GM19239 (cell line): ENCODE data around the gene TEX48.

Experiments
- DNase-seq: peaks from one replicate; pipeline ENCODE4 v3.0.0; 2011; ENCODE audit warnings: low spot score; ENCODE audit not compliant: insufficient read length
- FAIRE-seq: peaks from 2 replicates; lab custom pipeline; 2011; peaks lifted over from hg19 to GRCh38; lab: Jason Lieb, UNC

The TEX48 gene

GRCh38 chr9:114674076-114674797, 7.8 kb downstream of the TEX48 start:
- DNase-seq, result no peak
- no peak for FAIRE-seq

DNA sequence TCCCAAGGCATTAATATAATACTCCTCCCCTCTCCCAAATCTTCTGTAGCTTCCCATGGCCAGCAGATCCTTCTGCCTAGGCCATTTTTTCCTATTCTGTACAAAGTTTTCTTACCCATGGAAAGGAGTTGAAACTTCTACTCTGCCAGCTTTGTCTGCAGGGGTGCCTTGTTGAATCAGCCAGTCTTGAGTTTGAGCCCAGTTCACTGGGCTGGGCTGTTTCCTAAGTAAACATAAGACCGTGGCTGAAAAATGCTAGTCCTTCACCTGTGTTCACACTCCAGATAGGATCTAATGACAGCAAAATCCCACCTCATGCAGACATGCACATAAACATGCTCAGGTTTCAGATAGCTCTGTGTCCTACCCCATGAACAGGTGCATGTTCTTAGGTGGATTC, 10.4 kb downstream of the TEX48 start:
- no peak for FAIRE-seq

GRCh38 chr9:114669961-114670360, 12.0 kb downstream of the TEX48 start:
- FAIRE-seq (no peak), DNase-seq (no peak)

More for the DNA sequence above, 10.4 kb downstream of the TEX48 start:
- DNase-seq, result no peak

DNA sequence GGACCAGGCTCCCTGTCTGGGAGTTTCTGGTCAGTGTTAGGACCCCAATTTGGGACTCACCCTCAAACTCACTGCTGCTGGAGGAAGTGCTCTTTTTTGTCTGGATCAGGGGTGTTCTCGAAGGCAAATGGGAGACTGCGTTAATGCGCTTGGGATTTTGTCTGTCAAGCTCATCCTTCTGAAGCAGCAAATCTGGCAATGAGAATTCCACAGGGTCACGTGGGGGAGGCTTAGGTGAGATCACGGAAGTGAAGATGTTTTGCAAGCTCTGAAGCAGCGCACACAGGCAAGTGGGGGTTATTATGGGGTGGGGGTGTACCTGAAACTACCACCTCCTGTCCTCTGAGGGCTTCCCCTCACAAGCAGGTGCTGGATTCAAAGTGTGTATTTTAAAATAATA, 13.8 kb downstream of the TEX48 start:
- DNase-seq (no peak), FAIRE-seq (no peak)

DNA sequence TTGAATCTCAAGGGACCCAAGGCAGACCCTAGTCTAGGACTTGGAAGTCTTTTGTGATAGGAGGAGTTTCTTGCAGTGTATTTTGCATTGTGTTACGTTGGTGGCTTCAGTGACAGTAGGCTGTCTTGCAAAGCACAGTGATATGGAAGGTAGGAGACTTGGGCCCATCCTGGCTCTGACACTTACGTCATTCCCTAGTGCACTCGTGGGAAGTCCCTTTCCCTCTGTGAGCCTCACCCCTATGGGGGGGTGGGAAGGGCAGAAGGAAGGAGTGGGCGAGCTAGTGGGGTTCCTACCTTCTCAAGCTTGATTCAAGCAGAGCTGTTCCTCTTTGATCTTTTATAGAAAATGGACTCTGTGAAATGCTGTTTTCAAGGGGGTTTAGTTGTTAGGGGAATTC, 15.1 kb downstream of the TEX48 start:
- FAIRE-seq (no peak), DNase-seq (no peak)

DNA sequence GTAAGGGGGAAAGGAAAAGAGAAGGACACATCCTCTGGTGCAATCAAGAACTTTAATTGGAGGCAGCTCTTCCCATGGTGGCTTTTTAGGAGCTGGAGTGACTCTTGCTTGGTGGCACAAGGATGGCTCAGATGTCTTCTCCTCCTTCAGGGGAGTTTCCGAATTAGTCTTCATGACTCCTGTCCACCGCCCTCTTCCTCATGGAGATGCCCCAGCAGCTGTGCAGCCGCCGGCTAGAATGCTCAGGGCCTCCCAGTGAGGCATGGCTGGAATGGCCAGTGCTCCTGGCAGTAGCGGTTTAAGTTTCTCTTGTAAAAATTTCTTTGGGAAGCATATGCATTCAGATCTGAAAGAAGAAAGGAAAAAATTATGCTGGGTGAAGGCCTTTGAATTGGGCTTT, 15.6 kb downstream of the TEX48 start:
- no peak for FAIRE-seq

DNA sequence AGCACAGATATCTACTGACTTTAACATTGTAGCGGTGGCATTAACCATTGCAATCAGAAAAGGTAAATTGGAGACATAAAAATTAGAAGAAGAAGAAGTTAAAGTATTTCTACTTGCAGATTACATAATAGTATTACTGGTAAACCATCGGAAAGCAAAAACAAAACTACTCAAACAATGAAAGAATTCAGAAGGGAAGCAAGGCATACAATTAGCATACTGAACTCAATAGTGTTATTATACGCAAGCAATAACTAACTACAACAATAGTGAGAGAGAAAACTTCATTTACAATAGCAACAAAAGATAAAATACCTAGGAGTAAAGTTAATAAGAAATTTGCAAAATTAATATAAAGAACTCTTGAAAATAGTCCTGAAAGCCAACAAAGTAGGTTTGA, 17.8 kb downstream of the TEX48 start:
- no peak for FAIRE-seq

More for the DNA sequence above, 15.6 kb downstream of the TEX48 start:
- no peak for DNase-seq

DNA sequence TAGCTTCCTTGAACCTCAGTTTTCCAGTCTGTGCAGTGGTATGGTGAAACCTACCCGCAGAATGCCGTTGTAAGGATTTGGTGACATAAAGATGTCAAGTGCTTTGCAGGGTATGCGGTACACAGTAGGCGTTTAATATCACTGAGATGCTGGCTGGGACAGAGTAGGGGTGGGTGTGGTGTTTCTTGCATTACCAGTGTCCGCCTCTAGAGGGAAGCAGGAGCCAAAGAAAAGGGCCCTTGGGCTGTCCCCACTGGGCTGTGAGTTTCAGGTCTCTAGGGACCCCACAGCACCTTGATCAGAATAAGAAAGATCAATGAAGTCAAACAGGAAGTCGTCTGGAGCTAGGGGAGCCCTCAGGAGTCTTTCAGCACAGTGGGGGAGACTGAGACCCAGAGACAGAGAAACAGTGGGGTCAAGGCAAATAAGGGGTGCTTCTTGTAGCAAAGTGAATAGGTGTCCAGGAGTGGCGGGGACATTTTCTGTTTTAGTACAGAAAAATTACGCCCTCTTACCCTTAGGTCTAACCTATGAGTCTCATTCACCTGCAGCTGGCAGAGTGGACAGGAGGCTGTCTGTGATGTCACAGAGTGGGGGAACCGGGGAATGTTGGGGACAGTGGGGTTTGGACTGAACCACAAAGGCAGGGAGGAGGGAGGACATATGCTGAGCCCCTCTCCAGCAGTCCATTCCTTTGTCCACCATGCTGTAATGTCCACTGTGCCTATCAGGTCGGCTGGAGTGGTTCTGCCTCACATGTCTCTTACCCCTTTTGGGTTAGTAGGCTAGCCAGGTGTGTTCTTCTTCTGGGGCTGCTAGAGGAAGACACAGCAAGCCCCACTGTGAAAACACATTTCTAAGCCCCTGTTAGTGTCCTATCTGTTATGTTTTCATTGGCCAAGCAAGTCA, 19.7 kb downstream of the TEX48 start:
- peak; percentile 67 for DNase-seq
- FAIRE-seq, result peak; percentile 55

More for the DNA sequence above, 17.8 kb downstream of the TEX48 start:
- no peak for DNase-seq

GRCh38 chr9:114657705-114658104, 24.3 kb downstream of the TEX48 start, which contains the start of gene TEX53:
Gene TEX53 (minus strand): TSS chr9:114657805. CDS start chr9:114657774, 31 bp downstream.
- FAIRE-seq, result no peak
- no peak for DNase-seq

- no peak for DNase-seq
- no peak for FAIRE-seq
Measured at GRCh38 chr9:114656301-114656700, 25.7 kb downstream of the TEX48 start.

DNA sequence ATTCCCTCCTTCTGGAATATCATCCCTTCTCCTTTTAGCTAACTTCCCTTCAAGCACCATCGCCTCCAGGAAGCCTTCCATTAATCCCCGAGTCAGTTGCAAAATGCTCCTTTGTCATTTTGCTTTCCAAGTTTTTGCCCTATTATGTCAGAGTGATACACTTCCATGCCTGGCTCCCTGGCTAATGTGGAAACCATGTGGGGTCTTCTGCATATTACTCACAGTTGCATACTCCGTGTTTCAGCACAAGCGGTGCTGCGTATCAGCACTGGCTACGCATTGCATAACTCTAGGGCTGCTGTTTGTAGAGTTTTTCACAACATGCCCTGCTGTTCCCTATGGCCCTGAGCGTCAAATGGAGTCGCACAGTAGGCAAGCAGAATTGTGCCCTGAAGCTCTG, 26.3 kb downstream of the TEX48 start:
- FAIRE-seq, result no peak

DNA sequence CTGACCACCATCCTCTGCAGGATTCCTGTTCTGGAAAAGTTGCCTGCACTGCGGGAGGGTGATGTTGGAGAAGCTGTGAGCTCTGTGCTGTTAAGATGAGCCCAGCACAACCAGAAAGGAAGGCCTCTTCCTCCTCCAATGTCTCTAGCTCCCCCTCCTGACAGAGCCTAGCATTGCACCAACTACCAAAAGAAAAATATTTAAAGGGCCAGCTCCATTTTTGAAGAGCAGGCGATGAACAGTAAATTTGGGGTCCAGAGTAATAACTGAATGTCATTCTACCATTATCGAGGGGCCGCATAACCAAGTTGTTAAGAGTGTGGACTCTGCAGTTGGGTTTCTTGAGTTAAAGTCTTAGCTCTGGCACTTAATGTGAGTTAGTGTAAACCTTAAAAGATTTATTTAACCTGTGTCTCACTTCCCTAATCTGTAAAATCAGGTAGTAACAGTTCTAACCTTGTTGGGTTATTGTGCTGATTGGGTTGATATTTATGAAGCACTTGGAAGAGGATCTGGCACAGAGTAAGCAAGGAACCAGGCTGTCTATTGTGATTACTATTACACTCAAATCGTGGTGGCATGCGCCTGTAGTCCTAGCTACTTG, 28.3 kb downstream of the TEX48 start:
- DNase-seq, result peak; percentile 51
- peak; percentile 88 for FAIRE-seq

More for the DNA sequence above, 26.3 kb downstream of the TEX48 start:
- DNase-seq, result no peak

DNA sequence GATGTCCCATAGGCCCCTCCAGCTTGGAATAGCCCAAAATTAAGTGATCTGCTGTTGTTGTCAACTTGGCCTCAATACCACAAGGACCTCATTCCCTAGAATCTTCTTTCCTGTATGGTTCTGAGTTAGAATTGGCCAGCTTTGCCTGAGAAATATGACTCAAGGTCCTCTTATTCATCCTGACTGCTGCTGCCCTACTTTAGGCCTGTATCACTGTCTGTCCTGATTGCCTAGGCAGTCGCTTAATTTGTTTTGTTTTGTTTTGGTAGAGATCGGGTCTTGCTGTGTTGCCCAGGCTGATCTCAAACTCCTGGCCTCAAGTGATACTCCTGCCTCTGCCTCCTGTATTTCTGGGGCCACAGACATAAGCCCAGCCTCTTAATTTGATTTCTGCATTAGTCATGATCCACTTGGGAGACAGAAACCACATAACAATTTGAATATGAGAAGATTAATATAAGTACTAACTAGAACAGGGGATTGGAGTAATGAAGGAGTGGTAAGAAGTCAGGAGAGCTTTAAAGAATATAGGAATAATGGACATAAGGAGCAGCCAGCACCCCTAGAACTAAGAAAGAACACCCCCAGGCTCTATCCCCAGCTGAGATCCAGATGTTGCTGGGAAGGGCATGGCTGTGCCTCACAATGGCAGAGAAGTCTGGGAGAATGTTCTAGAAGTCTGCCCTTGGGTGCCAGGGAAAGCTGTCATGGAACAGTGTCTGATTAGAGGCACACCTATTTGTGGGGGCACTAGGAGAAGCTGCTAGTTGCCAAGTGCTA, 29.0 kb downstream of the TEX48 start:
- DNase-seq, result no peak
- no peak for FAIRE-seq

DNA sequence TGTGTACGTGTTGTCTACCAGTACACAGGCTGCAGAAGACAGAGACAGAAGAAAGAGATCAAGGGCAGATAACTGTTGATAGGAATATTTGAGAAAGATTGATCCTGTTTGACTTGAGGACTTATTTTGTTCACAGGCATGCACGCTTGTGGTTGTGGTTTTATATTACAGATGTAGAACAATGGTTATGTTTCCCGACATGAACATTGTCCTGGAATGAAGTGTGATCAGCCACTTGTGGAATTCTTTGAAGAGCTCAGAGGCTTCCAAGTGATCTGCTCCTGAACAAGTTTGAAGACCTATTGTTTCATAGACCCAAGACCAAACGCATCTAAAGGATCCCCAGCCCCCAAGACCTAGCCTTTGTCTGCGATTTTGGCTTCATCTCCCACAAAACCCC, 38.1 kb downstream of the TEX48 start:
- no peak for DNase-seq
- FAIRE-seq, result no peak

DNA sequence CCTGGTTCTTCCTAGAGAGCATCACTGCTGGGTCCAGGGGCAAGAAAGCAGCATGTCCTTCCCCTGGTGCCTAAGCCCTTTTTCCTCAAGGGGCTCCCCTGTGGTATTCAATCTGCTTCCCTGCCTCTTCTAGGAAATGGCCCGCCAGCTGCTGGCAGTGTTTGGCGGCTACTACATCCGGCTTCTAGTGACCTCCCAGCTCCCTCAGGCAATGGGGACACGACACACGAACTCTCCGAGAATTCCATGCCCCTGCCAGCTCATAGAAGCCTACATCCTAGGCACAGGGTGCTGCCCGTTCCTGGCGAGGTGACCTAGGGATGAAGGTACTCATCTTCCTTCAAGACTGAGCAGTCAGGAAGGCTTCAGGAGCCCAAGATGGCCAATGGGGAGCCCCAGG, 39.0 kb downstream of the TEX48 start:
- FAIRE-seq (no peak), DNase-seq (no peak)

GRCh38 chr9:114641967-114642366, 40.0 kb downstream of the TEX48 start:
- no peak for FAIRE-seq
- no peak for DNase-seq

- no peak for FAIRE-seq
Measured at GRCh38 chr9:114638404-114638803, 43.6 kb downstream of the TEX48 start.

DNA sequence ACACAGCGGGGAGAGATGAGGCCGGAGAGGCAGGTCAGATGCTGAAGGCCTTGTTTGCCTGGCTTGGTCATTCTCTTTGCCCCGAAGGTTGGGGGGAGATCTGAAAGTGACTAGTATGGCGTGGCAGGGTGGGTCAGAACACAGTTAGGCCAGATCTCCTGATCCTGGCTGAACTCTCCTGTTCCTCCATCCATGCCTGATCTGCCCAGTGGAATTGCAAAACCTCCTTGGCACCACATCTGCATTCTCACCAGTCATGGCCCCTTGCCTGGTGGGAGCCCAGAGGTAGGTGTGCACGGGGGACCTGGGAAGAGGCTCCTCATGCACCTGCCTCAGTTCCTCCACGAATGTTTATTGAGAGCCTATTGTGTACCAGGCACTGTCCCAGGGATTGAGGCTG, 47.6 kb downstream of the TEX48 start:
- DNase-seq (no peak), FAIRE-seq (no peak)

More at GRCh38 chr9:114638404-114638803, 43.6 kb downstream of the TEX48 start:
- DNase-seq, result no peak

- DNase-seq (no peak), FAIRE-seq (no peak)
Measured at GRCh38 chr9:114633438-114634089, 48.4 kb downstream of the TEX48 start.
